Liver (tissue), 9 donors: ENCODE measurements around the gene TMEM245. TPM values are rescaled to one million over a fixed set of nuclear protein-coding genes. Genes with fewer than 3 reads are reported as not detected.

Experiments used
- DNase-seq: peaks from one replicate; pipeline ENCODE4 v3.0.0-alpha.2; 2017; ENCODE audit warnings: low spot score
- H3K27ac ChIP-seq, 2 donors: one replicate each; pipeline ENCODE4 v1.7.0; 2013; ENCODE audit warnings: inconsistent platforms in 2 of 2, low read length in 2 of 2, control low read depth in 1 of 2, low read depth in 1 of 2, mild to moderate bottlenecking in 1 of 2
- H3K27me3 ChIP-seq, 4 donors: one replicate each; pipeline versions ENCODE4 v1.6.1 to v1.7.0; 2013; ENCODE audit warnings: low read length in 3 of 4, inconsistent platforms in 1 of 4, mild to moderate bottlenecking in 1 of 4, moderate library complexity in 1 of 4; ENCODE audit not compliant: control insufficient read depth in 4 of 4, insufficient read depth in 4 of 4
- H3K36me3 ChIP-seq, 4 donors: one replicate each; pipeline versions ENCODE4 v1.6.1 to v1.7.0; 2013; ENCODE audit warnings: low read length in 3 of 4, mild to moderate bottlenecking in 3 of 4, low read depth in 1 of 4, moderate library complexity in 1 of 4; ENCODE audit not compliant: control insufficient read depth in 4 of 4, insufficient read depth in 3 of 4
- H3K4me1 ChIP-seq, 4 donors: one replicate each; pipeline versions ENCODE4 v1.6.1 to v1.7.0; 2013; ENCODE audit warnings: low read length in 3 of 4, mild to moderate bottlenecking in 3 of 4, moderate library complexity in 1 of 4; ENCODE audit not compliant: control insufficient read depth in 4 of 4, insufficient read depth in 4 of 4
- H3K4me3 ChIP-seq, 3 donors: one replicate each; pipeline versions ENCODE4 v1.6.1 to v1.7.0; 2013; ENCODE audit warnings: low read length in 3 of 3, control low read depth in 1 of 3, low read depth in 1 of 3, mild to moderate bottlenecking in 1 of 3
- H3K9ac ChIP-seq, 2 donors: one replicate each; pipeline ENCODE4 v1.7.0; 2013; ENCODE audit warnings: low read length in 2 of 2, mild to moderate bottlenecking in 2 of 2, moderate library complexity in 2 of 2, control low read depth in 1 of 2, low read depth in 1 of 2
- H3K9me3 ChIP-seq, 4 donors: one replicate each; pipeline versions ENCODE4 v1.6.1 to v1.7.0; 2013; ENCODE audit warnings: low read length in 3 of 4; ENCODE audit not compliant: control insufficient read depth in 4 of 4
- EGR1 ChIP-seq, 2 donors: IDR thresholded peaks; 2 replicates each; pipeline ENCODE4 v1.6.1; 2016 to 2018; ENCODE audit warnings: antibody characterized with exemption in 2 of 2, low read depth in 2 of 2
- FOXA1 ChIP-seq: IDR thresholded peaks from 2 replicates; pipeline ENCODE4 v1.6.1; 2016; ENCODE audit warnings: antibody characterized with exemption
- FOXA2 ChIP-seq: IDR thresholded peaks from 2 replicates; pipeline ENCODE4 v1.6.1; 2016; ENCODE audit warnings: antibody characterized with exemption
- HNF4A ChIP-seq, 2 donors: conservative IDR thresholded peaks; 2 replicates each; pipeline ENCODE4 v1.6.1; 2016; ENCODE audit warnings: antibody characterized with exemption in 2 of 2, mild to moderate bottlenecking in 2 of 2
- HNF4G ChIP-seq: IDR thresholded peaks from 2 replicates; pipeline ENCODE4 v1.6.1; 2016; ENCODE audit warnings: antibody characterized with exemption
- JUND ChIP-seq, 2 donors: IDR thresholded peaks; 2 replicates each; pipeline ENCODE4 v1.6.1; 2016; ENCODE audit warnings: antibody characterized with exemption in 2 of 2
- NR2F2 ChIP-seq: IDR thresholded peaks from 2 replicates; pipeline ENCODE4 v1.6.1; 2016; ENCODE audit warnings: antibody characterized with exemption
- RAD21 ChIP-seq, 2 donors: IDR thresholded peaks; 2 replicates each; pipeline ENCODE4 v1.6.1; 2016; ENCODE audit warnings: antibody characterized with exemption in 2 of 2, mild to moderate bottlenecking in 2 of 2
- RXRA ChIP-seq, 2 donors: IDR thresholded peaks; 2 replicates each; pipeline ENCODE4 v1.6.1; 2017 to 2018; ENCODE audit warnings: antibody characterized with exemption in 2 of 2, mild to moderate bottlenecking in 1 of 2
- SP1 ChIP-seq: IDR thresholded peaks from 2 replicates; pipeline ENCODE4 v1.6.1; 2018; ENCODE audit warnings: antibody characterized with exemption, mild to moderate bottlenecking
- TAF1 ChIP-seq: conservative IDR thresholded peaks from 2 replicates; pipeline ENCODE4 v1.6.1; 2016; ENCODE audit warnings: antibody characterized with exemption, mild to moderate bottlenecking
- YY1 ChIP-seq: IDR thresholded peaks from 2 replicates; pipeline ENCODE4 v1.6.1; 2016; ENCODE audit warnings: antibody characterized with exemption, mild to moderate bottlenecking
- WGBS: extraction: QIAGEN DNeasy Blood & Tissue Kit; methylation state at CpG from one replicate; pipeline ENCODE4 v1.1.7; 2013; 5-methylcytosine and 5-hydroxymethylcytosine counted together
- polyA plus RNA-seq, 2 donors: library from polyadenylated mRNA; stranded (reverse) in 1 of 2; unstranded in 1 of 2; fragments of 200-250 nt in 1 of 2; fragments of >200 nt in 1 of 2; fragmentation: Nextera tagmentation in 1 of 2; extraction: Ambion mirVana in 1 of 2; gene quantifications; one replicate each; pipeline versions ENCODE4 v1.2.1 to v1.2.3, GENCODE V29; 2013 to 2015
- total RNA-seq, 2 donors: library from RNA; depleted of rRNA; stranded (reverse); fragments of >200 nt; gene quantifications; one replicate each; pipeline ENCODE4 v1.2.3, GENCODE V29; 2014
- TF ChIP-seq, protein P1 (sequence below): IDR thresholded peaks from 2 replicates; pipeline ENCODE4 v1.6.1; 2016; ENCODE audit warnings: antibody characterized with exemption
- TF ChIP-seq, protein P2 (sequence below): IDR thresholded peaks from 2 replicates; pipeline ENCODE4 v1.6.1; 2016; ENCODE audit warnings: antibody characterized with exemption
- TF ChIP-seq, protein P3 (sequence below): fragments of 150-350 bp; IDR thresholded peaks from 2 replicates; pipeline ENCODE4 v1.5.1; 2017; ENCODE audit warnings: improper control_type of control experiment, low read depth, low read length; ENCODE audit not compliant: missing input control
- TF ChIP-seq, protein P4 (sequence below): IDR thresholded peaks from 2 replicates; pipeline ENCODE4 v1.6.1; 2016; ENCODE audit warnings: antibody characterized with exemption, mild to moderate bottlenecking
- donor health status: healthy.
- donor health status: healthy.
- donor health status: healthy.
- donor health status: healthy.
- donor health status: healthy.

Gene TMEM245
- total and polyA plus RNA-seq, 4 donors, result 13.7 to 75.3 (median 31.2) TPM

DNA sequence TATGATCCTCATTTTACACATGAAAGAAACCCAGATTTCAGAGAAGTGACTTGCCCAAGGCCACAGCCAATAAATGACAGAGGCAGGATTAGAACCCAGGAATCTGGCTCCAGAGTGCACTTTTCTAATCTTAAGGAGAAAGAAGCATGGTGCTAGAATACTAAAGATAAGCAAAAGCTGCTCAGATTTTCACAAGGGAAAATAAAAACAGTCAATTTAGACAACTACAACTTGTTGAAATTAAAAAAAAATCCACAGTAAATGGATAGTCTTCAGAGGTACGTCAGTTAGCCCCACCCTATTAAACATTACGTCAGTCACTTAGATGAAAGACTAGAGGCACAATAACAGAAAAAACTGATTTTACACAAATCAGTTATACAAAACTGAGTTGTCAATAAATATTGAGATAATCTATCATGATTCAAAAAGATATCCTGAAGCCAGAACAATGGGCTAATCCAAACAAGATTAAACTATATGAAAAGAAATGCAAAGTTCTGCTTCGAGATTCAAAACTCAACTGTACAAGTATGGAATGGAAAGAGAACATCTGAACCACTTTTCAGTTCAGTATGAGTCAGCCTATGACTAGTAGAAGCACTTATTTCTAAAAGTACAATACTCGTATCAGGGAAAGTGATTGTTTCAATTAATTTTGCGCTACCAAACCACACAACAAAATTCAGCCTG is 9.3 kb downstream of the TMEM245 start:
- DNase-seq, result no peak
- no peaks in the 10 kb centered on the region for H3K27me3 ChIP-seq
- TF ChIP-seq, protein P1, sequence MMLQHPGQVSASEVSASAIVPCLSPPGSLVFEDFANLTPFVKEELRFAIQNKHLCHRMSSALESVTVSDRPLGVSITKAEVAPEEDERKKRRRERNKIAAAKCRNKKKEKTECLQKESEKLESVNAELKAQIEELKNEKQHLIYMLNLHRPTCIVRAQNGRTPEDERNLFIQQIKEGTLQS, result no peak
- TF ChIP-seq, protein P2, sequence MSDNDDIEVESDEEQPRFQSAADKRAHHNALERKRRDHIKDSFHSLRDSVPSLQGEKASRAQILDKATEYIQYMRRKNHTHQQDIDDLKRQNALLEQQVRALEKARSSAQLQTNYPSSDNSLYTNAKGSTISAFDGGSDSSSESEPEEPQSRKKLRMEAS, result no peak
- no peak for TF ChIP-seq FOXA2
- no peak for TF ChIP-seq TAF1
- TF ChIP-seq YY1, result no peak
- TF ChIP-seq FOXA1, result no peak
- TF ChIP-seq HNF4A (conservative IDR thresholded peaks at IDR 0.05), result no peak
- TF ChIP-seq, protein P3, sequence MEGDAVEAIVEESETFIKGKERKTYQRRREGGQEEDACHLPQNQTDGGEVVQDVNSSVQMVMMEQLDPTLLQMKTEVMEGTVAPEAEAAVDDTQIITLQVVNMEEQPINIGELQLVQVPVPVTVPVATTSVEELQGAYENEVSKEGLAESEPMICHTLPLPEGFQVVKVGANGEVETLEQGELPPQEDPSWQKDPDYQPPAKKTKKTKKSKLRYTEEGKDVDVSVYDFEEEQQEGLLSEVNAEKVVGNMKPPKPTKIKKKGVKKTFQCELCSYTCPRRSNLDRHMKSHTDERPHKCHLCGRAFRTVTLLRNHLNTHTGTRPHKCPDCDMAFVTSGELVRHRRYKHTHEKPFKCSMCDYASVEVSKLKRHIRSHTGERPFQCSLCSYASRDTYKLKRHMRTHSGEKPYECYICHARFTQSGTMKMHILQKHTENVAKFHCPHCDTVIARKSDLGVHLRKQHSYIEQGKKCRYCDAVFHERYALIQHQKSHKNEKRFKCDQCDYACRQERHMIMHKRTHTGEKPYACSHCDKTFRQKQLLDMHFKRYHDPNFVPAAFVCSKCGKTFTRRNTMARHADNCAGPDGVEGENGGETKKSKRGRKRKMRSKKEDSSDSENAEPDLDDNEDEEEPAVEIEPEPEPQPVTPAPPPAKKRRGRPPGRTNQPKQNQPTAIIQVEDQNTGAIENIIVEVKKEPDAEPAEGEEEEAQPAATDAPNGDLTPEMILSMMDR, result no peak
- no peak for TF ChIP-seq SP1
- no peak for TF ChIP-seq JUND (IDR thresholded peaks at IDR 0.05)
- no peak for TF ChIP-seq RAD21 (IDR thresholded peaks at IDR 0.05)
- TF ChIP-seq RXRA (IDR thresholded peaks at IDR 0.05), result no peak
- no peak for TF ChIP-seq NR2F2
- TF ChIP-seq, protein P4, sequence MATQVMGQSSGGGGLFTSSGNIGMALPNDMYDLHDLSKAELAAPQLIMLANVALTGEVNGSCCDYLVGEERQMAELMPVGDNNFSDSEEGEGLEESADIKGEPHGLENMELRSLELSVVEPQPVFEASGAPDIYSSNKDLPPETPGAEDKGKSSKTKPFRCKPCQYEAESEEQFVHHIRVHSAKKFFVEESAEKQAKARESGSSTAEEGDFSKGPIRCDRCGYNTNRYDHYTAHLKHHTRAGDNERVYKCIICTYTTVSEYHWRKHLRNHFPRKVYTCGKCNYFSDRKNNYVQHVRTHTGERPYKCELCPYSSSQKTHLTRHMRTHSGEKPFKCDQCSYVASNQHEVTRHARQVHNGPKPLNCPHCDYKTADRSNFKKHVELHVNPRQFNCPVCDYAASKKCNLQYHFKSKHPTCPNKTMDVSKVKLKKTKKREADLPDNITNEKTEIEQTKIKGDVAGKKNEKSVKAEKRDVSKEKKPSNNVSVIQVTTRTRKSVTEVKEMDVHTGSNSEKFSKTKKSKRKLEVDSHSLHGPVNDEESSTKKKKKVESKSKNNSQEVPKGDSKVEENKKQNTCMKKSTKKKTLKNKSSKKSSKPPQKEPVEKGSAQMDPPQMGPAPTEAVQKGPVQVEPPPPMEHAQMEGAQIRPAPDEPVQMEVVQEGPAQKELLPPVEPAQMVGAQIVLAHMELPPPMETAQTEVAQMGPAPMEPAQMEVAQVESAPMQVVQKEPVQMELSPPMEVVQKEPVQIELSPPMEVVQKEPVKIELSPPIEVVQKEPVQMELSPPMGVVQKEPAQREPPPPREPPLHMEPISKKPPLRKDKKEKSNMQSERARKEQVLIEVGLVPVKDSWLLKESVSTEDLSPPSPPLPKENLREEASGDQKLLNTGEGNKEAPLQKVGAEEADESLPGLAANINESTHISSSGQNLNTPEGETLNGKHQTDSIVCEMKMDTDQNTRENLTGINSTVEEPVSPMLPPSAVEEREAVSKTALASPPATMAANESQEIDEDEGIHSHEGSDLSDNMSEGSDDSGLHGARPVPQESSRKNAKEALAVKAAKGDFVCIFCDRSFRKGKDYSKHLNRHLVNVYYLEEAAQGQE, result no peak
- H3K4me3 ChIP-seq, result no peak overlapping the region
- 58% methylated on average over 5 of the region's 5 CpGs for WGBS
- peak overlapping the region; percentile 23 to 55 for H3K27ac ChIP-seq
- peaks cover 5 to 31% (median 14%) of the 10 kb centered on the region in 4 donors for H3K4me1 ChIP-seq
- peaks cover 0 to 2% (median under 1%) of the 10 kb centered on the region in 4 donors for H3K36me3 ChIP-seq
- no peak overlapping the region for H3K9ac ChIP-seq
- no peaks in the 10 kb centered on the region for H3K9me3 ChIP-seq

DNA sequence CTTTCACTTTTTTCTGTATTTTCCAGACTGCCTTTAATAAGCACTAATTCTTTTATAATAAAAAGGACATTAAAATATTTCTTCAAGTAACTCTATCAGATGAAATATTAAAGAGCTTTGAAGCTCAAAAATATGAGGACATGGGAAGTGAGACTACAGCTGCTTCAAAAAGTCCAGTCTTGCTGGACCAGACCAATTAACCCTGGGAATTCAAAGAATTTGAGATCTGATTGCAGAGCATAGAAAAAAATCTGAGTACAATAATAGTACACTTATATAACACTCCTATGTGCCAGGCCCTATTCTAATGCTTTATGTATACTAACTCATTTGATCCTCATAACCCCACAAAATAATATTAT is 9.8 kb downstream of the TMEM245 start:
- H3K27me3 ChIP-seq, result no peaks in the 10 kb centered on the region
- no peak for DNase-seq
- no peak overlapping the region for H3K4me3 ChIP-seq
- no peaks in the 10 kb centered on the region for H3K9me3 ChIP-seq
- no peak overlapping the region for H3K9ac ChIP-seq
- H3K27ac ChIP-seq, result peak overlapping the region in 1 of 2 donors; percentile 42
- H3K4me1 ChIP-seq, result peaks cover 5 to 27% (median 13%) of the 10 kb centered on the region in 4 donors
- TF ChIP-seq, protein P4, result no peak
- TF ChIP-seq EGR1 (IDR thresholded peaks at IDR 0.05; ENCODE audit: low read depth in 2 of 2) (no peak), JUND (IDR thresholded peaks at IDR 0.05) (no peak), HNF4G (no peak), SP1 (no peak), HNF4A (conservative IDR thresholded peaks at IDR 0.05) (no peak)
- TF ChIP-seq, protein P1, result no peak
- TF ChIP-seq, protein P3, result no peak
- TF ChIP-seq, protein P2, result no peak
- H3K36me3 ChIP-seq, result peaks cover 0 to 3% (median under 1%) of the 10 kb centered on the region in 4 donors
